Pulmonary artery endothelial cell (primary cell): ENCODE data around the gene JAK3. TPM values are rescaled to one million over a fixed set of nuclear protein-coding genes. Genes with fewer than 3 reads are reported as not detected.
"Not testable (repeated sequence)": the region's sequence is repeated elsewhere in the genome, so short reads cannot be mapped to it uniquely, and the experiment has no call there.

Experiments
- DNase-seq: peaks from one replicate; pipeline ENCODE4 v3.0.0-alpha.2; 2011; ENCODE audit warnings: low read depth, low spot score
- total RNA-seq: library from RNA; depleted of rRNA; stranded (reverse); fragments of >200 nt; gene quantifications from 2 replicates; pipeline ENCODE4 v1.2.3, GENCODE V29; 2014

Gene JAK3
- total RNA-seq: 1.6 and 3.0 TPM in 2 replicates

DNA sequence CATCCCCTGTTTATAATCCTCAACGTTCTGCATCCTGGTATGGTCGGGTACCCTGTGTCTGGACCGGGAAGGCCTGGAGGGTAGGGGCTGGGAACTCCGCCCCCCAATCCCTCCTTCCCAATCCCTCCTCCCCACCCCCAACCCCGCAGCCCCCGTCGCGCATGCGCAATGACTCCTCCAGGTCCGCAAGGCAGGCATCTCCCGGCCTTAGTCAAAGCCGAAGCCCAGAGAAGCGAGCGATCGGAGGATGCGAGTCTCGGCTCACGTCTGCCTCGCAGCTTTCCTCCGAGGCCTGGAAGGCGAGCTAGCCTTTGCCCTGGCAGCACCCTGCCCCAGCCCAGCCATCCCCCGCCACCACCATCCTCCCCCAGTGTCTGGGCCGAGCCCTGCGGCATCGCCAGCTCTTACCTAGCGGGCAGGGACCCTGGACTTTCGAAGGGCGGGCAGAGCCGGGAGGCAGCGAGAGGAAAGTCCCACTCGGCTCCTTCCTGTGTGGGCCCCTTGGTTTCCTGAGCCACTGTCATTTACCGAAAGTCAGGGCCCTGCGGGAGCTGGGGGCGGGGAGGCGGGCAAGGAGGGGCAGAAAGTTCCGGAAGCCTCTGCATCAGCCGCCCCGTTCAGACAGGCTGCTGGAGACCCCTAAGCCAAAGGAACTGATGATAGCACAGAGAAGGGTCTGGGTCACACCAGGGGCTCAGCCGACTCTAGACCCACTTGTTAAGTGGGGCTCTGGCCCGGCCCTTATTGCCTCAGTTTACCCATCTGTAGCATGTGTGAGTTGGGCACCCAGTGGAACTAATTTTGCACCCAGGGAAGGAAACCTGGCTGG lies at the start of gene JAK3:
Gene JAK3, minus strand, starts transcription at position 445 of the 829 bp plus-strand sequence. CDS start 3,565 bp downstream, outside the sequence.
- DNase-seq: peak; percentile 13

DNA sequence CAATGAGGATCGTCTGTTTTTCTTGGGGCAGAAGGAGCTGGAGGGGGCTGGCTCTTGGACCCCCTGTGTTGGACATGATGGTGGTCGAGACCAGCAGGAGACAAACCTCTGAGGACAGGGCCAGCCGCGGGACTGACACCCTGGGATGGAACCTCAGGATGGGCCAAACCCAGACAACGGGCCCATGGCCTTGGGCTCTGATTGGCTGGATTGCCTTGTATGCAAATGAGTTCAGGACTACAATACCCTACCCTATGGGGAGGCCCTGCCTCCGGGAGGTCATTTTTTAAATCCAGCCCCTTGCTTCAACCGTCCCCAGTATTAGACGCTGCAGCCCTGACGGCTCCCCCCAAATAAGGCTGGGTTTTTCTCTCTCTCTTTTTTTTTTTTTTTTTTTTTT lies 46.0 kb upstream of the JAK3 start:
- no peak for DNase-seq

DNA sequence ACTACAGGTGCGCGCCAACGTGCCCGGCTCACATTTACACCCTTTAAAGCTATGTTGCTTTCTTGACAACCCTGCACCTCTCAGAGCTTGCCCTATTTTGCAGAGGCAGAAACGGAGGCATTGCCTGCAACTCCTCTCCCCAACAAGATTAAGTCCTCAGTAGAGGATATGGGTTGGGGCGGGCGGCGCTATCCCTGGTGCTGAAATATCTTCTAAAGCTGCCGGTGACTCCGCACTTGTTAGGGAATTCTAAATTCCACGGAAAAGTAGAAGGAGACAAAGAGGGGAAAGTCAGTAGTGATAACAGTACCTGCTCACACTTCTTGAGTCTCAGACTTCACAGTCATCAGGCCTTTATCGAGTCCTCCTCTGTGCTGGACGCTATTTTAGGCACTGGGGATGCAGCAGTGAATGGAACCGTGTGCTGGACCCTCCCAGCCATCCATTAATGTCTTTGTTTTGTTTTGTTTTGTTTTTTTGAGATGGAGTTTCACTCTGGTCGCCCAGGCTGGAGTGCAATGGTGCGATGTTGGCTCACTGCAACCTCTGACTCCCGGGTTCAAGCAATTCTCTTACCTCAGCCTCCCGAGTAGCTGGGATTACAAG lies 41.9 kb upstream of the JAK3 start:
- DNase-seq: peak; percentile 15

DNA sequence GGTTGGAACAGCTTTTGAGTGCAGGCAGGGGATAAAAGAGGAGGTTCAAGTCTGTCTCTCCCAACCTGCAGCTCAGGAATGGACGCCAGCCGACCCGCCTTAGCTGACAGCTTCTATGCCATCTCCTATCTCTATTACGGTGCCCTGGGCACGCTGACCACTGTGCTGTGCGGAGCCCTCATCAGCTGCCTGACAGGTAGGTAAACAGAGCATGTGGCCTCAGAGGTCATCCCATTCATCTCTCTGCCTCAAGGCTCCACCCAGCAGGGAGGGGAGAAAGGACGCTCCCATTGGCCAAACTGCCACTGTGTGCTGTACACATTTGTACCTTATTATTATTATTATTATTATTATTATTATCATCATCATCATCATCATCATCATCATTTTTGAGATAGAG lies 40.5 kb upstream of the JAK3 start:
- no peak for DNase-seq

DNA sequence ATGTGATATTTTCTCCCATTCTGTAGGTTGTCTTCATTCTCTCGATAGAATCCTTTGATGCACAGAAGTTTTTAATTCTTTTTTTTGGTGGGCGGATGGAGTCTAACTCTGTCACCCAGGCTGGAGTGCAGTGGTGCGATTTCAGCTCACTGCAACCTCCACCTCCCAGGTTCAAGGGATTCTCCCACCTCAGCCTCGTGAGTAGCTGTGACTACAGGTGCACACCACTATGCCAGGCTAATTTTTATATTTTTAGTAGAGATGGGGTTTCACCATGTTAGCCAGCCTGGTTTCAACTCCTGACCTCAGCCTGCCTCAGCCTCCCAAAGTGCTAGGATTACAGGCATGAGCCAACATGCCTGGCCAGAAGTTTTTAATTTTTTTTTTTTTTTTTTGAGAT lies 39.4 kb upstream of the JAK3 start:
- not testable (repeated sequence) for DNase-seq

DNA sequence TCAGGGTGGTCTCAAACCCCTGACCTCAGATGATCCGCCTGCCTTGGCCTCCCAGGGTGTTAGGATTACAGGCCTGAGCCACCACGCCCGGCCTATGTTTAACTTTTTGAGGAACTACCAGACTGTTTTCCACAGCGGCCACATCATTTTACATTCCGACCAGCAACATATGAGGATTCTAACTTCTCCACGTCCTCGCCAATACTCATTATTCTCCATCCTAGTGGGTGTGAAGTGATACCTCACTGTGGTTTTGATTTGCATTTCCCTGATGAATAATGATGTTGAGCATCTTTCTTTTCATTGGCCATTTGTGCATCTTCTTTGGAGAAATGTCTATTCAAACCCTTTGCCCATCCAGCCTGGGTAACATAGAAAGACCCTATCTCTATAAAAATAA lies 38.7 kb upstream of the JAK3 start:
- DNase-seq: no peak

DNA sequence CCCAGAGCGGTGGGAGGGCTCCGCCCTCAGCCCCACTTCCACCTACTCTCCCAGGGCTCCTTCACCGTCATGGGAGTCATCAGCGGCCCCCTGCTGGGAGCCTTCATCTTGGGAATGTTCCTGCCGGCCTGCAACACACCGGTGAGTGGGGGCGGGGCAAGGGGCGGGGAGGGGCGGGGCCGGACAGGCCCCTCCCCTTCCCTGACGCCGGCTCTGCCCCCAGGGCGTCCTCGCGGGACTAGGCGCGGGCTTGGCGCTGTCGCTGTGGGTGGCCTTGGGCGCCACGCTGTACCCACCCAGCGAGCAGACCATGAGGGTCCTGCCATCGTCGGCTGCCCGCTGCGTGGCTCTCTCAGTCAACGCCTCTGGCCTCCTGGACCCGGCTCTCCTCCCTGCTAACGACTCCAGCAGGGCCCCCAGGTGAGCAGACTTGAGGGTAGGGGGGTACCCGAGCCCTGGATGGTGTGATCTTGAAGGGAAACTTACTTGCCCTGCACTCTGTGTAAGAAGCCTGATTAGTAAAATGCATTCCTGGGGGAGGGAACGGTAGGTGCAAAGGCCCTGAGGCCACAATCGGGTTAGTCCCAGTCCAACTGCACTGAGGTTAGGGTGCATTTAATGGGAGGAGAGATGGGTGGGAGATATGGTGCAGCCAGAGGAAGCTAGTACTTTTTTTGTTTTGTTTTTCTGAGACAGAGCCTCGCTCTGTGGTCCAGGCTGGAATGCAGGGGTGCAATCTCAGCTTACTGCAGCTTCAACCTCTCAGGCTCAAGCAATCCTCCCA lies 36.0 kb upstream of the JAK3 start:
- no peak for DNase-seq

DNA sequence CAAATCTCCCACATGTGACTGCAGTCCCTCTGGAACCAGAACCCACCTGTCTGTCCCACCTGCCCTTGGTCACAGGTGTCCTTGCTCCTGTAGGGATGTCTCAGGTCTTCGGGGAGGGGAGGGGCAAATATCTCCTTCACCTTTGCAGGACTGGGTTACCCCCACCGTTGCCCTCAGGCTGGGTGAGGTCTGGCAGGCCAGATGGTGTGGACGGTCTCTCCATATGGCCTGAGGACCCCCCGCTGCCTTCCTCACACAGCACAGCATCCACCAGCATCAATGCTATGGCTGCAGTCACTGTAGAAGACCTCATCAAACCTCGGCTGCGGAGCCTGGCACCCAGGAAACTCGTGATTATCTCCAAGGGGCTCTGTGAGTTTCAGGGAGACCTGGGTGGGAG lies 33.9 kb upstream of the JAK3 start:
- DNase-seq: no peak

DNA sequence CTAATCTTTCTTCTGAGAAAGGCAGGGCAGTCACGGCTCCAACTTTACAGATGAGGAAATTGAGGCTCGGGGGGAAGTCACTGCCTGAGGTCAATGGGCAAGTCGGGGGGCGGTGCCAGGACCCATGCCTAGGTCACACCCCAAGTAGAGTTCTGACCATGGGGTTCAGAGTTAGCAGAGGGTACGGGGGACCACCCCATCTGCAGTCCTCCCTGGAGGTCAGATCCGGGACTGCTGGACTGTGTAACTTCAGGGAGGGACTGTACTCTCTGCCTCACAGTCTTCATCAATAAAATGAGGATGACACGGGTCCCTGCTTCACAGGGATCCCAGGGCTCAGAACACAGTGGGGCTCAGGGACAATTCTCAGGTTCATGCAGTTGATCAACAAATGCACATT lies 31.7 kb upstream of the JAK3 start:
- DNase-seq: no peak

DNA sequence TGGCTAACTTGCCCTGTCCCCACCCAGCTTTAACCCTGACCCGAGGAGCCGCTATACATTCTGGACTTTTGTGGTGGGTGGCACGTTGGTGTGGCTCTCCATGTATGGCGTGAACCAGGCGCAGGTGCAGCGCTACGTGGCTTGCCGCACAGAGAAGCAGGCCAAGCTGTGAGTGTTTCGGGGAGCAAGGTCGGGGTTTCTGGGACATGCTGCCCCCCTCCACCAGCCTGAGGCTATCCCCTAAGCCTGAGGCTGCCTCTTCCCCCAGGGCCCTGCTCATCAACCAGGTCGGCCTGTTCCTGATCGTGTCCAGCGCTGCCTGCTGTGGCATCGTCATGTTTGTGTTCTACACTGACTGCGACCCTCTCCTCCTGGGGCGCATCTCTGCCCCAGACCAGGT lies 29.9 kb upstream of the JAK3 start:
- DNase-seq: no peak

DNA sequence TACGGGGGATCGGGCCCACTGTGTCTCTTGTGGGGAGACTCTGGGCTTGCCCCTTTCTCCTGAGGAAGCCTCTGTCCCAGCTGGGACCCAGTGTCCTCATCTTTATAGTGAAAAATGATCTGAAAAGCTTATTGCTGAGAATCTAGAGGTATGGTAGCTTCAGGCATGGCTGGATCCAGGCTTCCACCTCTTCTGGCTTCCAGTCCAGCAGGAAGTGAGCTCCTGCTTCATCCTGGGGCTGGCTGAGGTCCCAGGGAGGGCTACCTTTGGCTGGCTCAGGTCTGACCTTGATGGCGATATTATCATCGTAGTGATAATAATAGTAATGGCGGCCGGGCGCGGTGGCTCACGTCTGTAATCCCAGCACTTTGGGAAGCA lies 27.0 kb upstream of the JAK3 start:
- DNase-seq: no peak

DNA sequence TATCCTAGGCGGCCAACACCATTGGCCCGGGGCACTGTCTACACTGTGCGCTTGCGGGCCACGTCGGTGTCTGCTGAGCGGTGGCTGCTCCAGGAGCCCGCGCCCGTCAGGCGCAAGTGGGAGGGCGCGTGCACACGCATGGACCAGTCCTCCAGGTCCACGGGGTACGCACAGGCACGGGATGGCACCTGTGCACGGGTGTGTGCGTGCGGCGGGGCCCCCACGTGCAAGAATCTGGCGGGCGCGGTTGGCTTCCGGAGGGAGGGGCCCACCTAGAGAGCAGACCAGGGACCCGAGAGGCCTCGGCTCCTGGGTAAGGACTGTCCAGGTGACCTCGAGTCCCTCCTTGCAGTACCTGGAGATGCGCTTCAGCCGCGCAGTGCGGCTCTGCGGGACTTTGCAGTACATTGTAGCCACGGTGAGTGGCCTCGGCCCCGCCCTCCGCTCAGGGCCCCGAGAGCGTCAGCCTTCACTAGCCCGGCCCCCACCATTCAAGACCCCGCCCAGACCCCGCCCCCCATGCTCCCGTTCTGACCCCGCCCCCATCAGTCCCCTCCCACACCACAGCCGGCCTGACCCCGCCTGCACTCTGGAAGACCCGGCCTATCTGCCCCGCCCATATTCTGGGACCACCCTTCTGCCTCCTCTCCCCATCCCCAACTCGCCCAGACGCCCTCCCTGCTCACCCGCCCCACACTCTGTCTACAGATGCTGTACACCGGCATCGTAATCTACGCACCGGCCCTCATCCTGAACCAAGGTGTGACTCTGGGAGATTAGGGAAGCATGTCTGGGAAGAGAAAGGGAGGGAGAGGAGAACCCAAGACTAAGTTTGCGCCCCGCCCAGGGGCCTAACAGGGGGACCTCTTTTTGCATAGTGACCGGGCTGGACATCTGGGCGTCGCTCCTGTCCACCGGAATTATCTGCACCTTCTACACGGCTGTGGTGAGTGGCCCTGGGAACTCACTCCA lies 26.3 kb upstream of the JAK3 start:
- DNase-seq: no peak

DNA sequence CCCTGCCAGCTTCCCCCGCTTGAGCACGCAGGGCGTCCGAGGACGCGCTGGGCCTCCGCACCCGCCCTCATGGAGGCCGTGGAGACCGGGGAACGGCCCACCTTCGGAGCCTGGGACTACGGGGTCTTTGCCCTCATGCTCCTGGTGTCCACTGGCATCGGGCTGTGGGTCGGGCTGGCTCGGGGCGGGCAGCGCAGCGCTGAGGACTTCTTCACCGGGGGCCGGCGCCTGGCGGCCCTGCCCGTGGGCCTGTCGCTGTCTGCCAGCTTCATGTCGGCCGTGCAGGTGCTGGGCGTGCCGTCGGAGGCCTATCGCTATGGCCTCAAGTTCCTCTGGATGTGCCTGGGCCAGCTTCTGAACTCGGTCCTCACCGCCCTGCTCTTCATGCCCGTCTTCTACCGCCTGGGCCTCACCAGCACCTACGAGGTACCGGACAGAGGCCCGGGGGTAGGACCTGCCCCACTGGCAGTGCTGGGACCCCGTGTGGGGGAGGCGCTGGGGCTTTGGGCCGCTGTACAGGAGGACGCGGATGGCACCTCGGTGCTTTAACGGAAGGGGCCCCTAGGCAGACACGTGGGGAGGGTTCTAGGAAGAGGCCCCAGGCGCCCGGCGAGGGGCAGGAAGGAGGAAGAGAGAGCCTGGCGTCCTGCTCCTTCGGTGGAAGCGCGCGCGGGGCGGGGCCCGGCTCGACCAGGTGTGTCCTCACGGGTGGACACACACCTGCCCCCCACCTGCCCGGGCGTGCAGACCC lies 24.6 kb upstream of the JAK3 start:
- DNase-seq: no peak

DNA sequence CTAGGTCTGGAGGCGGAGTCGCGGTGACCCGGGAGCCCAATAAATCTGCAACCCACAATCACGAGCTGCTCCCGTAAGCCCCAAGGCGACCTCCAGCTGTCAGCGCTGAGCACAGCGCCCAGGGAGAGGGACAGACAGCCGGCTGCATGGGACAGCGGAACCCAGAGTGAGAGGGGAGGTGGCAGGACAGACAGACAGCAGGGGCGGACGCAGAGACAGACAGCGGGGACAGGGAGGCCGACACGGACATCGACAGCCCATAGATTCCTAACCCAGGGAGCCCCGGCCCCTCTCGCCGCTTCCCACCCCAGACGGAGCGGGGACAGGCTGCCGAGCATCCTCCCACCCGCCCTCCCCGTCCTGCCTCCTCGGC lies 24.1 kb upstream of the JAK3 start, which contains the start of gene SLC5A5:
Gene SLC5A5, plus strand, starts transcription at position 68 of the 373 bp plus-strand sequence. CDS start 375 bp downstream, outside the sequence.
- no peak for DNase-seq

DNA sequence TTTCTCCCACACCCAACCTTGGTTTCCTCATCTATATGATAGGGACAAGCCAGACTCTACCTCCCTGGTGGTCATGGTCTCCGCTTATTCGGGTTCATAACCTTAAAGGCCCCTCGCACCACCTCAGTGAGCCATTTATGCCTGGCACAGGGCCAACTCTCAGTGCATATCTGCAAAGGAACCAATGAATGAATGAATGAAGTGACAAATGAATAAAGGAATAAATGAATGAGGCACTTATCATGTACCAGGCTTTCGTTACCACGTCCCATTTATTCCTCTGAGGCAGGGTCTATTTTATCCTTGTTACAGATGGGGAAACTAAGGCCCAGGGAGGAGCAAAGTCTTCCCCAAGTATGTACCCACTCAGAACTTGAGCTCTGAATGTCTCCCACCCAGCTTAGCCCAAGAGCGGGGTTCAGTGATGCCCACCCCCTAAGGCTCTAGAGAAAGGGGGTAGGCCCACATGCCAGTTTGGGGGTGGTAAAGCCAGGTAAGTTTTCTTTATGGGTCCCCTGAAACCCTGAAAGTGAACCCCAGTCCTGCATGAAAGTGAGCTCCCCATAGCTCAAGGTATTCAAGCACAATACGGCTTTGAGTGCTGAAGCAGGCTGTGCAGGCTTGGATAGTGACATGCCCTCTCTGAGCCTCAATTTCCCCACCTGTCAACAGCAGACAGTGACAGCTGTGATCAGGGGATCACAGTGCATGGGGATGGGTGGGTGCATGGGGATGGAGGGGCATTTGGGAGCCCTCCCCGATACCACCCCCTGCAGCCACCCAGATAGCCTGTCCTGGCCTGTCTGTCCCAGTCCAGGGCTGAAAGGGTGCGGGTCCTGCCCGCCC lies 23.5 kb upstream of the JAK3 start:
- no peak for DNase-seq

DNA sequence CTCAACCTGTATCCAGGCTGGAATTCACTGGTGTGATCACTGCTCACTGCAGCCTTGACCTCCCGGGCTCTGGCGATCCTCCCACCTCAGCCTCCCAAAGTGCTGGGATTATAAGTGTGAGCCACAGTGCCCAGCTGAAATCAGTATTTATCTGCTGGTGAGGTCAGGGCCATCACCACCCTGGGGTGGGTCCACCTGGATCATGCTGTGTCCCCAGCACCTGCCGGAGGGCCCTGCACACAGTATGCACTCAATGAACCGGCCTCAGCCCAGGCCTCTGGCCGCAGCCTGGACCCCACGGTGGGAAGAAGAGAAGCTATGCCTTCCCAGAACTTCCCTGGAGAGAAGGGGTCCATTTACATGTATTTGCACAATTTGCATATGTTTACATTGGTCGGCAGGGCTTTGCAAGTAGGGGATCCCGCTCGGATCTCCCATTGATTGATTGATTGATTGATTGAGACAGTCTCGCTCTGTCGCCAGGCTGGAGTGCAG lies 21.4 kb upstream of the JAK3 start:
- DNase-seq: no peak

DNA sequence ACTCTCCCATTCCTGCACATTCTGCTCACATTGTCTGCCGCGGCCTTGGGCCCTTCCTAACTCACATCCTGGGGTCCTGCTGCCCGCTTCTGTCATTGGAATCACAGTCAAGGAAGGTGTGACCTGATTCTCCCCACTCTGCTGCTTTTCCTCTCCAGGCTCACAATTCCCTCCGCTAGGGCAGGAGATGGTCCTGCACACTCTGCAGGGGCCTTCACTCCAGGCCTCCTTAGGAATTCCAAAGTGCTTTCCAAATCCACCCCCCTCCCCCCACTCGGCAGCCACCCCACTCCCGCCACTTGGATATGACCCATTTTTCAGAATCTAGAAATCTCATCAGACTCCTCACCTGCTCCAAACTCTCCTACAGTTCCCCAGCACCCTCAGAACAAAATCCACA lies 20.9 kb upstream of the JAK3 start:
- DNase-seq: no peak

DNA sequence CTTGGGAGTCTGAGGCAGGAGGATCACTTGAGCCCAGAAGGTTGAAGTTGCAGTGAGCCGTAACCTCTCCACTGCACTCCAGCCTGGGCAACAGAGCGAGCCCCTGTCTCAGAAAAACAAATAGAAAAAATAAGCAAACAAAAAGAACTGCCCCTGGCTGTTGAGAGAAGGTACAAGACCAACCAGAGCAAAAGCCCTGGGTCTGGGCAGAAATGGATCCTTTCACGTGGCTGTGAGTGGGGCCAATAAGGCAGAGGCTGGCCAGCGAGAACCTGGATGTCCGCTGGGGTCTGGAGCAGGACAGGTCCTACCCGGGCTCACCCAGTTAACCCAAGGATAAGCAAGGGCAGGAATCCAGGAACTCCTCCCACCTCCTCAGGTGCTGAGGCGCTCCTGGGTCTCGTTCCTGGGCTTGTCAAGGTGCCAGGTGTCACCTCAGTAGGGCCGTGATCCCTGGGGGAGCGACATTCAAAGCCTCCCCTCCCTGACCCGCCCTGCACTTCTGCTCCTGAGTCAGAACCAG lies 19.2 kb upstream of the JAK3 start:
- DNase-seq: no peak
